ENCODE results near the gene KCNQ1. TPM values are rescaled to one million over a fixed set of nuclear protein-coding genes. Genes with fewer than 3 reads are reported as not detected.

The KCNQ1 gene
- total RNA-seq, 2 experiments from 2014 or later, result 9.1 to 10.9 TPM

DNA sequence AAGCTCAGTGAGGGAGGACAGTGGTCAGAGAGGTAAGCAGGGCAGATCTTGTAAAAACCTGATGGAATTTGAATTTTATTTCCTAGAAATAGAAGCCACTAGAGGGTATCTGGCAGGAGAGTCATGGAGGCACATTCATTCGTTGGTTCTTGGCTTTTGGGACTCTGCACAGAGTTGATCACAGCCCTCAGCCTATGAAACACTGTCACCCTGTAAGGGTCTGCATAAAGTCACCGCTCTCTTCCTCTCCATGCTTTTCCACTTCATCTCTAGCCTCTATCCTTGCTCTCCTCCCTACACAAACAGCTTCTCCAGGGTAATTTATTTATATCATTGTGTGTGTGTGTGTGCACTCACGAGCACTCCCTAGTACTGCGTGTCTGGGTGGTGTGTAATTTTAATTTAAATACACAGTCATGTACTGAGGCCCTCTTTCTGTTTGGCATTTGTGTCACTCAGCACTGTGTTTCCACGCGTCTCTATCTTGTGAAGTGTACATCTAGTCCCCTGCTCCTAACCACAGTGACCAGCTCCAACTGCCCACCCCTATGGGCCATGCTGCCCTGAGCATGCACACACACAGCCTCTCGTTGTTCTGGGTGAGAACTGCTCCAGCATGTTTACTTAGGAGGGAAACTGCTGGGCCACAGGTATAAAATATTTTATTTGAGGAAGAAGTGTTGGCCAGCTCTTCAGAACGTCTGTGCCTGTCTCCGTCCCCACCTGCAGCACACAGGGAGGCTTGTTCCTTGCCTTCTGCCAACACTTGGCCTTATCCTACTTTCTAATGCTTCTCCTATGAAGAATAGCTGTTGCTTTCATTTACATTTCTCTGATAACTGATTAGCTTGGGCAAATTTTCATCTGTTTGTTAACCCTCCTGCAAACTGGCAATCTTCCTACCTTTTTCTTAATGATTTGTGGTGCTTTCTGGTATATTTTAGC lies 250.5 kb downstream of the KCNQ1 start:
- ChIA-PET POLR2A (no interaction called here), CTCF (interaction anchor here (0.5 kb wide), 2 partner anchors 8 to 57 kb away, joined by 3 read pairs; no protein-coding TSS in a partner anchor)
- Mint-ChIP-seq H3K27ac (no peak overlapping the region), H3K4me1 (peaks cover 8% of the 10 kb centered on the region), H3K9me3 (ENCODE audit: low read depth) (no peaks in the 10 kb centered on the region), H3K27me3 (no peaks in the 10 kb centered on the region), H3K4me3 (no peak overlapping the region), H3K36me3 (ENCODE audit: low read depth) (peaks cover 10% of the 10 kb centered on the region)
- ATAC-seq (no peak), DNase-seq (peak; percentile 0)
- intact Hi-C loops (cut with DNase I, micrococcal nuclease), result no loop called here

DNA sequence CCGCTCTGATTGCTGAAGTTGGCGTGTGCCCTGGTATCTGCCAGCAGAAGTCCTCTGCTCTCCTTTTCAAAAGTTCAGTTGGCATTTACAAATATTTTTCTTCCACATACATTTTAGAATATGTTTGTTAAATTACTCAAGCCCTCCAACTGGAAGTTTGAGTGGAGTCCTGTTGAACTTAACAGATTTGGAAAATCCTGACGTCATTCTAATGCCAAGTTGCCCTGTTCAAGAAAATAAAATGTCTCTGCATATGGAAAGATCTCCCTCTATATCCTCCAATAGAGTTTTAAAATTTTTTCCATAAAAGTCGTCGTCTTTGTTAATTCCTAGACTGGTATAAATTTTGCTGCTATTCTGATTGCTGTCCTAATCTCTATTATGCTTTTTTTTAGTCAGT lies 251.6 kb downstream of the KCNQ1 start:
- ChIA-PET POLR2A (no interaction called here), CTCF (interaction anchor here (1.4 kb wide), 1 partner anchor 197 kb away, joined by 3 read pairs; no protein-coding TSS in a partner anchor)
- no peak overlapping the region for H3K27ac Mint-ChIP-seq
- no peaks in the 10 kb centered on the region for H3K27me3 Mint-ChIP-seq
- intact Hi-C loops (cut with DNase I, micrococcal nuclease), result no loop called here
- peaks cover 8% of the 10 kb centered on the region for H3K4me1 Mint-ChIP-seq
- H3K4me3 Mint-ChIP-seq, result no peak overlapping the region
- DNase-seq (no peak), ATAC-seq (no peak)
- H3K9me3 Mint-ChIP-seq (ENCODE audit: low read depth), result no peaks in the 10 kb centered on the region
- H3K36me3 Mint-ChIP-seq (ENCODE audit: low read depth), result peaks cover 10% of the 10 kb centered on the region

DNA sequence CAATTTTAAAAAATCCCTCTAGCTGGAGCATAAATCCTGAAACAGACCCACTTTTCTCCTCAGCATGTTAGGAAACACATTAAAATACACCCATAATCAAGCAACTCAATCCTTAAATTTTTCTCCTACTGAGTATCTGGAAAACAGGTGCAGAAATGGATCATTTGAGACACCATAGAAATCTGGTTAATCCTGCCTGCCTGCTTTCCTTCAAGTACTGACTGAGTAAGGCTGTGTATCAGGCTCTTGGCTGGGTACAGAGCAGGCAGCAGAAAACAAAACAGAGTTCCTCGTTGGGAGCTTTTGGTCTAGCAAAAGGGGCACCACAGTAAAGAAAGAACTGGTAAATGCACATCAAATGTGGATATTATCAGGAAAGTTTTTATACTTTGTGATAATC lies 253.1 kb downstream of the KCNQ1 start:
- peaks cover 8% of the 10 kb centered on the region for H3K4me1 Mint-ChIP-seq
- H3K27me3 Mint-ChIP-seq, result no peaks in the 10 kb centered on the region
- ChIA-PET CTCF (interaction anchor here (1.4 kb wide), 1 partner anchor 195 kb away, joined by 3 read pairs; no protein-coding TSS in a partner anchor), POLR2A (no interaction called here)
- no peak for DNase-seq
- no peak overlapping the region for H3K27ac Mint-ChIP-seq
- no peak for ATAC-seq
- H3K4me3 Mint-ChIP-seq, result no peak overlapping the region
- no peaks in the 10 kb centered on the region for H3K9me3 Mint-ChIP-seq (ENCODE audit: low read depth)
- intact Hi-C loops (cut with DNase I, micrococcal nuclease), result no loop called here
- H3K36me3 Mint-ChIP-seq (ENCODE audit: low read depth), result peaks cover 10% of the 10 kb centered on the region

DNA sequence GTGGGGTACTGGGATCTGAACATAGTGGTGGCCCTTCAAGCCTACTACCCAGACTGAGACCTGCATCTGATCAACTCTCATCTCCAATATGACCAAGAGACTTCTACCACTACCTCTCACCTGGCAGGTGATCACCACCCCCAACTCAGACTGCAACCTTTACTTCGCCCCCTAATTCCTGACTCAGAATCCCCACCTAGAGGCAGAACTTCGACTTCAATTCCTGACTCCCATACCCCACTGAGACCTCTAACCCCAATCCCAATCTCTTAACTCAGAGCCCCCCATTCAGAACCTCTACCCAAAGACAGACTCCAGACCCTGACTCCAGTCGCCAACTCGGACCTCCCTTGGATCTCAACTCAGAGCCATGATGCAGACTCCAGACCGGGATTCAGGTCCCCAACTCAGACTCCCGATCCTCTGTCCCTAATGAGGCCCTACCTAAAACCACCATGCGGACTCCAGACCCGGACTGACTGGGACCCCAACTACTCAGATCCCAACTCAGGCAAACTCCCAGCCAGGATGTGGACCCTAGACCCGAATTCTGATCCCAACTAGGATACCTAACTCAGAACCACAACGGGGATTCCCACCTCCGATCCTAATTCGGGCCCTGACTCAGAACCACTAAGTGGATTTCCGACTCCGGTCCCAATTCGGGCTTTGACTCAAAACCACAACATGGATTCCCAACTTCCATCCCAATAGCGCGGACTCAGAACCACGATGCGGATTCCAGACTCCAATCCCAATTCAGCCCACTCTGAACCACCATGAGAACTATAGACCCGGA lies 253.8 kb downstream of the KCNQ1 start:
- DNase-seq (peak; percentile 2), ATAC-seq (no peak)
- H3K9me3 Mint-ChIP-seq (ENCODE audit: low read depth), result no peaks in the 10 kb centered on the region
- H3K4me3 Mint-ChIP-seq, result peak overlapping the region; percentile 79
- intact Hi-C loops (cut with DNase I, micrococcal nuclease), result no loop called here
- peaks cover 10% of the 10 kb centered on the region for H3K36me3 Mint-ChIP-seq (ENCODE audit: low read depth)
- no peak overlapping the region for H3K27ac Mint-ChIP-seq
- H3K27me3 Mint-ChIP-seq, result no peaks in the 10 kb centered on the region
- ChIA-PET CTCF (no interaction called here), POLR2A (no interaction called here)
- peaks cover 8% of the 10 kb centered on the region for H3K4me1 Mint-ChIP-seq

DNA sequence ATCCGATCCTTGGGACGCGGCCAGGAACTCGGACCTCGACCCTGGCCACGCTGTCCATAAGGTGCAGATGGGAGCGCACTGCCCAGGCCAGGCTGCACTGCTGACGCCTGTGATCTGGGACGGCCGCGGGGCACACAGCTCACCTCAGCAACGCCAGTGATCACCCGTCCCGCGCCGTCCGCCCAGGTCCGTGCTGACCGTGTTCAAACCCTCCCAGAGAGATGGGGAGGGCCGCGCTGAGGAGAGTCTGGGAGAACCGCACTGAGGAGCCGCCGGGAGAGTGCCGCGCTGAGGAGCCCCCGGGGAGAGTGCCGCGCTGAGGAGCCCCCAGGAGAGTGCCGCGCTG lies 254.3 kb downstream of the KCNQ1 start:
- Mint-ChIP-seq H3K36me3 (ENCODE audit: low read depth) (peaks cover 10% of the 10 kb centered on the region), H3K4me3 (peak overlapping the region; percentile 79), H3K27me3 (no peaks in the 10 kb centered on the region), H3K9me3 (ENCODE audit: low read depth) (no peaks in the 10 kb centered on the region), H3K27ac (peak overlapping the region; percentile 28), H3K4me1 (peaks cover 8% of the 10 kb centered on the region)
- DNase-seq, result peak; percentile 34
- intact Hi-C loops (cut with DNase I, micrococcal nuclease), result no loop called here
- ChIA-PET CTCF (no interaction called here), POLR2A (no interaction called here)
- ATAC-seq, result peak; percentile 11

DNA sequence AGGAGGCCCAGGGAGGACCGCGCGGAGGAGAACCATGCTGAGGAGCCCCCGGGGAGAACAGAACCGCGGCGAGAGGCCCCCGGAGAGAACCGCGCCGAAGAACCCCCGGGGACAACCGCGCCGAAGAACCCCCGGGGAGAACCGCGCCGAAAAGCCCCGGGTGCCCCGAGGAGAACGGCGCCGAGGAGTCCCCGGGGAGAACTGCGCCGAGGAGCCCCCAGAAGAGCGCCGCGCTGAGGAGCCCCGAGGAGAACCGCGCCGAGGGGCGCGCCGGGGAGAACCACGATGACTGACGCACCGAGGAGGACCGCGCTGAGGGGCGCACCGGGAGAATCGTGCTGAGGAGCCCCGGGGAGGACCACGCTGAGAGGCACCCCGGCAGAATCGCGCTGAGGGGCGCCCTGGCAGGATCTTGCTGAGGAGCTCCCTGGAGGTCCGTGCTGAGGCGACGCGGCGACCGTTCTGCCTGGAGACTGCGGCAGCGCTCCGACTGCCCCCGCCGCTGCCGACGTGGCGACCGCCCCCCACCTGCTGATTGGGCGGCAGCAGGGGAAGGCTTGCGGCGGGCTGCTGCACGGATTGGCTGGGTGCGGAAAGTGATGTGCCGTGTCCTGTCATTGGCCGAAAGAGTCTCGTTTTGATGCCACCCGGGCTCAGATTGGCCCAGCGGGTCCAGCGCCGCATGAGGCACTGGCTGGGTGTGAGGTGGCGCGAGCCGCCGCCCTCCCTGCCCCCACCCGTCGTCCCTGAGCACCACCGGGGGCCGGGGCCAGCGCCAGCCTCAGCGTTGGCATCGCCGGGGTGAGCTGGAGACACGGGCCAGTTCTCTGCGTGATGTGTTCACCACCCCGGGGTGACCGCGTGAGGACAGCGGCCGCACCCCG lies 255.0 kb downstream of the KCNQ1 start, which contains the start of gene KCNQ1OT1:
Gene KCNQ1OT1, minus strand, starts transcription at position 464 of the 884 bp plus-strand sequence.
- no peaks in the 10 kb centered on the region for H3K9me3 Mint-ChIP-seq (ENCODE audit: low read depth)
- peak within 1 kb of the TSS; percentile 79 for H3K4me3 Mint-ChIP-seq
- DNase-seq, result peak; percentile 91
- ChIA-PET POLR2A (interaction anchor here (0.6 to 0.7 kb wide), 5 partner anchors 10 to 1857 kb away, joined by 3 to 5 read pairs (median 4); no protein-coding TSS in a partner anchor), CTCF (no interaction called here)
- intact Hi-C loops (cut with DNase I, micrococcal nuclease), result loop anchor here in 1 of 2 experiments (1.0 to 2.0 kb wide), 7 partner anchors 186 to 358 kb away; partner anchors contain the start of genes CARS1, CDKN1C, PHLDA2 and TRPM5
- H3K36me3 Mint-ChIP-seq (ENCODE audit: low read depth), result peaks cover 10% of the 10 kb centered on the region
- peaks cover 8% of the 10 kb centered on the region for H3K4me1 Mint-ChIP-seq
- peak within 1 kb of the TSS; percentile 28 for H3K27ac Mint-ChIP-seq
- H3K27me3 Mint-ChIP-seq, result no peaks in the 10 kb centered on the region
- peak; percentile 98 for ATAC-seq

DNA sequence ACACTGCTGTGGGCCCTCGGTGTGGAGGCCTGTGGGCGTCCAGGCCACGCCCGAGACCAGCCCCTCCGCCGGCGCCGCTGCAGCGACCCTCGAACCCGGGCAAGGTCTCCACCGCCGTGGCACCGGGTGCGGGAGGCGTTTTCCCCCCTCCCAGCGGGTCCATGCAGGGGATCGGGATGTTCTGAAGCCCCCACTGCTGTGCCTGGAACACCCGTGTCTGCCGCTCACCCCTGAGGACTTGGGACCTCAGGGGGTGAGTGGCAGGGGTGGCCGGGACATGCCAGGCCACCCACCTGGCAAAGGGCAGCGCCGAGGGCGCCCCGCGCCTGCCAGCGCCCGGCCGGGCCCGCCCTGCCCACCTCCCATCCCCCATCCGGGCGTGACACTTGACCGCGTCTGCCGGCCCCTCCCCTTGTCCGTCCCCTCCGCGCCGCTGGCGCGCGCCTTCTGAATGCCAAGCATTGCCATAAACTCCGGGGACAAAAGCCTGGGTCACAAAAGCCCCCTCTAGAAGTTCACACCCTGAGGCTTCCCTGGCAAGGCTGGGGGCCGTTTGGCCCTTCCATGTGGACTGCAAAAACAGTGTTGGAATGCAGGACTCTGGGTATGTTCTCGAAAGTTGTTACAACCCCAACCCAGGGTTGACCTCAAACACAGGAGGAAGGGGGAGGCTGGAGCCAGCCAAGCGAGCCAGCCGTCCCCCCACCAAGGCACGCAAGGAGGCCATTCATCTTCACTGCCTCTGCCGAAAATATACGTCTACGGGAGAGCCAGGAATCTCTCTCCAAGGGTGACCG lies 255.8 kb downstream of the KCNQ1 start:
- Mint-ChIP-seq H3K36me3 (ENCODE audit: low read depth) (peaks cover 10% of the 10 kb centered on the region), H3K9me3 (ENCODE audit: low read depth) (peaks cover under 1% of the 10 kb centered on the region), H3K27me3 (no peaks in the 10 kb centered on the region), H3K4me1 (peaks cover 8% of the 10 kb centered on the region), H3K4me3 (peak overlapping the region; percentile 79), H3K27ac (no peak overlapping the region)
- DNase-seq, result peak; percentile 62
- intact Hi-C loops (cut with DNase I, micrococcal nuclease), result loop anchor here in 1 of 2 experiments (1.0 to 2.0 kb wide), 7 partner anchors 185 to 357 kb away; partner anchors contain the start of genes CARS1, CDKN1C, PHLDA2 and TRPM5
- no peak for ATAC-seq
- POLR2A ChIA-PET, result interaction anchor here (0.6 to 0.7 kb wide), 4 partner anchors 166 to 1857 kb away, joined by 3 to 5 read pairs (median 4); no protein-coding TSS in a partner anchor
- CTCF ChIA-PET, result no interaction called here

DNA sequence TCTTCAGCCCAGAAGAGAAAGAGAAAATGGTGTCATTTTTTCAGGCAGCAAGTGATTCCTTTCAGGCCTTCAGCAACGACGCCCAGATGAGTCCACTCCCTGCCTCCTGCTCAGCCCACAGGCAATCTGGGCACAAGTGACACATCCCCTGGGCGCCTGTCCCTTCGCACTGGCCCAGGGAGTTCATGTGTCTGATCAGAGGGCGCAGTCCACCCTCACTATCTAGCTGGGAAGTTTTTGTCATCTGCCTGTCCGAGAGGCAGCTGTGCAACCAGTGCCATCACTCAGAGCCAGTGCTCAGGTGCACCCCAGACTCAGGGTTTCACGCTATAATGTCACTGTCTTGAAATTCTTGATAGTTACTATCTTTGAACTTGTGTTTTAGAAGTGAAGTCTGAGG lies 256.4 kb downstream of the KCNQ1 start:
- no peak for DNase-seq
- no peaks in the 10 kb centered on the region for H3K27me3 Mint-ChIP-seq
- CTCF ChIA-PET, result interaction anchor here (0.6 kb wide), 1 partner anchor 490 kb away, joined by 3 read pairs; no protein-coding TSS in a partner anchor
- ATAC-seq, result no peak
- H3K36me3 Mint-ChIP-seq (ENCODE audit: low read depth), result peaks cover 12% of the 10 kb centered on the region
- intact Hi-C loops (cut with DNase I, micrococcal nuclease), result loop anchor here in 1 of 2 experiments (2.0 kb wide), 1 partner anchor 192 kb away; no protein-coding TSS in a partner anchor
- peak overlapping the region; percentile 66 for H3K4me3 Mint-ChIP-seq
- peaks cover 3% of the 10 kb centered on the region for H3K9me3 Mint-ChIP-seq (ENCODE audit: low read depth)
- peaks cover 8% of the 10 kb centered on the region for H3K4me1 Mint-ChIP-seq
- no peak overlapping the region for H3K27ac Mint-ChIP-seq
- POLR2A ChIA-PET, result no interaction called here

DNA sequence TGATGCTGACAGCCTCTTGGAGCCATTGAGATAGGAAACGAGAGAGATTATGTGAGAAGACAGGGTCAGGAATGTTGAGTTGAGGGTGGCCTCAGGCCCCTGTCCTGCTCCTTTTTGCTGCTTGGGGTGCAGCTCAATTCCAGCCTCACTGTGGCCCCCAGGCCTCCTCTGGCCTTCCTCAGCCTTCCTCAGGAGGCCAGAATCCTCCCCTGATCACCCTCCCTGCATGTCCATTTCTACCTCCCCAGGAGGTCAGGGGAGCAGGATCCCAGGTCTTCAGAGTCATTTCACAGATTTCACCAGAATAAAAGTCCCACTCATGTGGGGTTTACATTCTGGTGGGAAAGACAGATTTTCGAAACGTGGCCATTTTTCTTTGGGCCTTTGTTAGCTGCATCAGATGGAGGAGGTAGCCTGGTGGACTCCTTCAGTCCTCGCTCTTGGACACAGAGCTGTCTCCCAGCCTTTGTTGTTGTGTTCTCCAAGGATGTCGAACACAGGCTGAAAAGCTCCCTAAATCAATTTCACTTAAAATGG lies 257.2 kb downstream of the KCNQ1 start:
- Mint-ChIP-seq H3K27me3 (no peaks in the 10 kb centered on the region), H3K36me3 (ENCODE audit: low read depth) (peaks cover 12% of the 10 kb centered on the region), H3K4me3 (peak overlapping the region; percentile 66), H3K27ac (no peak overlapping the region), H3K9me3 (ENCODE audit: low read depth) (peaks cover 3% of the 10 kb centered on the region), H3K4me1 (peaks cover 8% of the 10 kb centered on the region)
- ChIA-PET CTCF (interaction anchor here (0.6 to 0.8 kb wide), 3 partner anchors 166 to 490 kb away, joined by 3 read pairs; no protein-coding TSS in a partner anchor), POLR2A (no interaction called here)
- no peak for DNase-seq
- ATAC-seq, result no peak
- intact Hi-C loops (cut with DNase I, micrococcal nuclease), result loop anchor here in 1 of 2 experiments (2.0 kb wide), 1 partner anchor 191 kb away; no protein-coding TSS in a partner anchor
